Natural killer cell (primary cell): ENCODE data around the gene ACTR3. TPM values are rescaled to one million over a fixed set of nuclear protein-coding genes. Genes with fewer than 3 reads are reported as not detected.

ENCODE experiments used
- ATAC-seq, 3 donors: fragments of 150-1000 bp in 2 of 3; fragments of 200-7000 bp in 1 of 3; cut with Tn5 transposase; 1 replicate in 1 of 3; 2 replicates in 2 of 3; pipeline ENCODE4 v1.10.0; 2021; ENCODE audit warnings: mild to moderate bottlenecking in 2 of 3, moderate library complexity in 2 of 3
- DNase-seq, 2 donors: peaks; one replicate each; pipeline versions ENCODE4 v3.0.0 to v3.0.0-alpha.2; 2013 to 2021; ENCODE audit warnings: mixed read lengths in 1 of 2
- H3K27ac ChIP-seq: one replicate; pipeline ENCODE4 v1.5.1; 2013; ENCODE audit warnings: mild to moderate bottlenecking, low read length
- H3K27me3 ChIP-seq: one replicate; pipeline ENCODE4 v1.6.1; 2013; ENCODE audit warnings: low read length; ENCODE audit not compliant: control insufficient read depth, insufficient read depth
- H3K36me3 ChIP-seq: one replicate; pipeline ENCODE4 v1.6.1; 2013; ENCODE audit warnings: low read length; ENCODE audit not compliant: control insufficient read depth, insufficient read depth
- H3K4me1 ChIP-seq: one replicate; pipeline ENCODE4 v1.6.1; 2013; ENCODE audit warnings: low read length; ENCODE audit not compliant: control insufficient read depth, insufficient read depth
- H3K4me3 ChIP-seq: one replicate; pipeline ENCODE4 v1.5.1; 2013; ENCODE audit warnings: low read length
- H3K9me3 ChIP-seq: one replicate; pipeline ENCODE4 v1.6.1; 2013; ENCODE audit warnings: low read length; ENCODE audit not compliant: control insufficient read depth, insufficient read depth
- H3K27ac Mint-ChIP-seq, 2 donors: one replicate each; pipeline ENCODE4 v1.8.0; 2022; ENCODE audit warnings: mild to moderate bottlenecking in 2 of 2, mixed read lengths in 2 of 2, moderate library complexity in 1 of 2
- H3K27me3 Mint-ChIP-seq, 2 donors: one replicate each; pipeline ENCODE4 v1.8.0; 2022; ENCODE audit warnings: low read depth in 2 of 2, mixed read lengths in 2 of 2
- H3K36me3 Mint-ChIP-seq: one replicate; pipeline ENCODE4 v1.8.0; 2022; ENCODE audit warnings: mixed read lengths
- H3K4me1 Mint-ChIP-seq, 2 donors: one replicate each; pipeline ENCODE4 v1.8.0; 2022; ENCODE audit warnings: mixed read lengths in 2 of 2
- H3K4me3 Mint-ChIP-seq: one replicate; pipeline ENCODE4 v1.8.0; 2022; ENCODE audit warnings: mild to moderate bottlenecking, moderate library complexity, mixed read lengths
- H3K9me3 Mint-ChIP-seq, 2 donors: one replicate each; pipeline ENCODE4 v1.8.0; 2022; ENCODE audit warnings: mixed read lengths in 2 of 2
- CTCF ChIP-seq: fragments of 200-600 bp; IDR thresholded peaks from one replicate; pipeline ENCODE4 v1.8.0; 2022; ENCODE audit warnings: antibody characterized with exemption
- WGBS: methylation state at CpG from one replicate; pipeline ENCODE4 v1.1.7; 2013; ENCODE audit warnings: missing lambda C conversion rate; ENCODE audit not compliant: insufficient coverage; 5-methylcytosine and 5-hydroxymethylcytosine counted together
- intact Hi-C: fragments of 100-400 bp; cut with micrococcal nuclease; formaldehyde crosslinking; loops from one replicate; pipeline ENCODE4 v1.14.2; 2022
- total RNA-seq, 4 donors: library from RNA; stranded (reverse); fragments of 120-200 nt in 1 of 4; gene quantifications; one replicate each; pipeline versions ENCODE4 v1.2.3 to v1.2.4, GENCODE V29; 2013 to 2022

The ACTR3 gene
- total RNA-seq, 3 donors from 2014 or later (not counting 1 experiment from before 2014, with no cell fraction given) = 323 to 428 (median 352) TPM

- no peaks in the 10 kb centered on the region for H3K36me3 Mint-ChIP-seq
- Histone ChIP-seq H3K4me3 (no peak overlapping the region), H3K27ac (no peak overlapping the region), H3K4me1 (no peaks in the 10 kb centered on the region), H3K9me3 (no peaks in the 10 kb centered on the region), H3K27me3 (no peaks in the 10 kb centered on the region), H3K36me3 (no peaks in the 10 kb centered on the region)
- DNase-seq = no peak
- intact Hi-C loops = no loop called here
- H3K4me3 Mint-ChIP-seq = no peak overlapping the region
- no peak for ATAC-seq
- no peak for TF ChIP-seq CTCF
- H3K9me3 Mint-ChIP-seq = peaks cover 0 to 4% of the 10 kb centered on the region in 2 donors
- H3K27ac Mint-ChIP-seq = no peak overlapping the region
- WGBS = 100% methylated on average over 2 of the region's 3 CpGs
- peaks cover 0 to 18% of the 10 kb centered on the region in 2 donors for H3K27me3 Mint-ChIP-seq
- H3K4me1 Mint-ChIP-seq = no peaks in the 10 kb centered on the region
Measured at GRCh38 chr2:114007436-114007835, 117.5 kb downstream of the ACTR3 start.

GRCh38 chr2:114008720-114009119 is 118.8 kb downstream of the ACTR3 start:
- Histone ChIP-seq H3K27me3 (no peaks in the 10 kb centered on the region), H3K4me1 (no peaks in the 10 kb centered on the region), H3K4me3 (no peak overlapping the region), H3K9me3 (no peaks in the 10 kb centered on the region), H3K27ac (no peak overlapping the region), H3K36me3 (no peaks in the 10 kb centered on the region)
- H3K27me3 Mint-ChIP-seq = peaks cover 0 to 18% of the 10 kb centered on the region in 2 donors
- H3K27ac Mint-ChIP-seq = no peak overlapping the region
- no peaks in the 10 kb centered on the region for H3K36me3 Mint-ChIP-seq
- DNase-seq (no peak), ATAC-seq (no peak)
- TF ChIP-seq CTCF = no peak
- intact Hi-C loops = no loop called here
- no peaks in the 10 kb centered on the region for H3K4me1 Mint-ChIP-seq
- no peak overlapping the region for H3K4me3 Mint-ChIP-seq
- H3K9me3 Mint-ChIP-seq = peaks cover 0 to 4% of the 10 kb centered on the region in 2 donors
- 83% methylated on average over 4 of the region's 4 CpGs for WGBS

GRCh38 chr2:114009205-114009944 is 119.5 kb downstream of the ACTR3 start:
- Mint-ChIP-seq H3K27me3 (peaks cover 0 to 18% of the 10 kb centered on the region in 2 donors), H3K36me3 (no peaks in the 10 kb centered on the region), H3K4me1 (no peaks in the 10 kb centered on the region), H3K27ac (no peak overlapping the region), H3K9me3 (peaks cover 0 to 1% of the 10 kb centered on the region in 2 donors), H3K4me3 (no peak overlapping the region)
- Histone ChIP-seq H3K27me3 (no peaks in the 10 kb centered on the region), H3K36me3 (no peaks in the 10 kb centered on the region), H3K9me3 (no peaks in the 10 kb centered on the region), H3K27ac (no peak overlapping the region), H3K4me3 (no peak overlapping the region), H3K4me1 (no peaks in the 10 kb centered on the region)
- ATAC-seq (no peak), DNase-seq (no peak)
- intact Hi-C loops = no loop called here
- 79% methylated on average over 7 of the region's 7 CpGs for WGBS
- TF ChIP-seq CTCF = no peak

- Histone ChIP-seq H3K27me3 (no peaks in the 10 kb centered on the region), H3K27ac (no peak overlapping the region), H3K36me3 (no peaks in the 10 kb centered on the region), H3K4me3 (no peak overlapping the region), H3K9me3 (no peaks in the 10 kb centered on the region), H3K4me1 (no peaks in the 10 kb centered on the region)
- no peaks in the 10 kb centered on the region for H3K36me3 Mint-ChIP-seq
- no peak for TF ChIP-seq CTCF
- no peak overlapping the region for H3K27ac Mint-ChIP-seq
- no peaks in the 10 kb centered on the region for H3K9me3 Mint-ChIP-seq
- intact Hi-C loops = no loop called here
- peaks cover 0 to 18% of the 10 kb centered on the region in 2 donors for H3K27me3 Mint-ChIP-seq
- H3K4me1 Mint-ChIP-seq = no peaks in the 10 kb centered on the region
- ATAC-seq (no peak), DNase-seq (no peak)
- H3K4me3 Mint-ChIP-seq = no peak overlapping the region
- 63% methylated on average over 1 of the region's 2 CpGs for WGBS
Measured at GRCh38 chr2:114010001-114010400, 120.1 kb downstream of the ACTR3 start.
